A673 (cell line): ENCODE results near the gene CBFA2T3. TPM values are rescaled to one million over a fixed set of nuclear protein-coding genes. Genes with fewer than 3 reads are reported as not detected.

Experiments
- BruUV-seq: library from RNA; stranded (reverse); fragments of 400-500 nt; replicated peaks from 2 replicates; lab custom pipeline; 2021; lab: Mats Ljungman, UMichigan
- CTCF ChIA-PET: fragments of 300-600 bp; sonication (Branson Sonifier 250); formaldehyde crosslinking; loops from one replicate; lab custom pipeline; 2022; ENCODE audit warnings: antibody characterized with exemption; lab: Charles Lee
- POLR2A ChIA-PET: fragments of 300-600 bp; sonication (Branson Sonifier 250); formaldehyde crosslinking; loops from one replicate; lab custom pipeline; 2022; ENCODE audit warnings: antibody characterized with exemption; ENCODE audit not compliant: low non-redundant PET; lab: Charles Lee
- DNase-seq: peaks from one replicate; pipeline ENCODE4 v3.0.0-alpha.2; 2015; ENCODE audit warnings: low spot score
- H3K27ac ChIP-seq: fragments of 200-600 bp; sonication (generic); 2 replicates; pipeline ENCODE4 v1.5.1; 2016; ENCODE audit warnings: mixed run types, low read depth, mild to moderate bottlenecking, mixed read lengths, antibody characterized with exemption, low read length; ENCODE audit not compliant: poor library complexity, severe bottlenecking
- H3K27me3 ChIP-seq: fragments of 200-600 bp; sonication (generic); replicated peaks from 2 replicates; pipeline ENCODE4 v1.6.1; 2017; ENCODE audit warnings: mixed run types, low read depth, mild to moderate bottlenecking, mixed read lengths, antibody characterized with exemption, low read length; ENCODE audit not compliant: insufficient read depth, poor library complexity
- H3K36me3 ChIP-seq: fragments of 200-600 bp; sonication (generic); 2 replicates; pipeline ENCODE4 v1.6.1; 2016; ENCODE audit warnings: mixed run types, mild to moderate bottlenecking, mixed read lengths, antibody characterized with exemption, low read length; ENCODE audit not compliant: insufficient read depth, poor library complexity, severe bottlenecking
- H3K4me1 ChIP-seq: fragments of 200-600 bp; sonication (generic); 2 replicates; pipeline ENCODE4 v1.6.1; 2017; ENCODE audit warnings: mixed run types, mild to moderate bottlenecking, mixed read lengths, antibody characterized with exemption, low read length; ENCODE audit not compliant: insufficient read depth, poor library complexity, severe bottlenecking
- H3K4me3 ChIP-seq: fragments of 200-600 bp; sonication (generic); 2 replicates; pipeline ENCODE4 v1.5.1; 2016; ENCODE audit warnings: low read depth, mixed run types, mild to moderate bottlenecking, mixed read lengths, low read length; ENCODE audit not compliant: poor library complexity, severe bottlenecking
- H3K9me3 ChIP-seq: fragments of 200-600 bp; sonication (generic); 2 replicates; pipeline ENCODE4 v1.6.1; 2016; ENCODE audit warnings: mixed run types, low read depth, mild to moderate bottlenecking, mixed read lengths, antibody characterized with exemption, low read length; ENCODE audit not compliant: poor library complexity, severe bottlenecking
- CTCF ChIP-seq: fragments of 300-800, 200-600 bp; sonication (generic); conservative IDR thresholded peaks from 2 replicates; pipeline ENCODE4 v1.5.1; 2017; ENCODE audit warnings: low read depth, mild to moderate bottlenecking, antibody characterized with exemption, low read length, moderate library complexity, mixed read lengths
- EZH2 ChIP-seq: fragments of 200-600 bp; sonication (generic); IDR thresholded peaks from 2 replicates; pipeline ENCODE4 v1.6.1; 2017; ENCODE audit warnings: borderline replicate concordance, low read depth, mild to moderate bottlenecking, mixed read lengths, antibody characterized with exemption, low read length; ENCODE audit not compliant: poor library complexity, severe bottlenecking
- intact Hi-C: fragments of 100-400 bp; cut with micrococcal nuclease; formaldehyde crosslinking; loops from one replicate; pipeline ENCODE4 v1.10.0; 2022; ENCODE audit not compliant: unreplicated experiment
- total RNA-seq: library from RNA; stranded (reverse); gene quantifications from 2 replicates; pipeline ENCODE4 v1.2.3, GENCODE V29; 2021

CBFA2T3 gene
- total RNA-seq, 1 experiment from 2014 or later, result 1.7 TPM

DNA sequence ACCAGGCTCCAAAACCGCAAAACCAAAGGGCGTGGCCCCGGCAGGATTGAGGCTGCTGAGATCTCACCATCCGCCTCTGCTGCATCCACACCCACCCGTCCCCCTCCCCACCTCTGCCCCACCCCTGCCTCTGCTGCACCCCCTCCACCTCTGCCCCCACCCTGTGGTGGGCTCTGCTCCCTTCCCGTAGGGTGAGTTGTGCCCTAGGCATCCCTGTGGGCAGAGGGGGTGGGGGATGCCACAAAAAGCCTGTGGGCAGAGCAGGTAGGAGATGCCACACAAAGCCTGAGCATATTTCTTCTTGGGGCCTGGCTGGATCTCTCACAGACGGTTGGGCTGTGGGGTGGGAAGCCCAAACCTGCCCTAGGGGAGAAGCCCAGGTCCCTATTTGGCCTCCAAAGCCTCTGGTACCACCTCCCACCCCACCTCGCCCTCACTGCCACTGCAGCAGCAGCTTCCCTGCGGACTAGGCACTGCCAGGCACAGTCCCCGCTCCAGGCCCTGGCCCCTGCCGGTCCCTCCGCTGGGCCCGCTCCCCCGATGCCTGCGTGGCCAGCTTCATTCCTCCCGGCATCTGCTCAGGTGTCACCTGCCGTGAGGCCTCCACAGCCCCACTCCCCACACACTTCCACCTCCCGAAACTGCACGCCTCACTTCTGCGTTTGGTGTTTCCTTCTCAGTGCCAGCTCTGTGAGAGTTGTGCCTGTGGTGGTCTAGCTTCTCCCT lies 99.3 kb downstream of the CBFA2T3 start:
- Histone ChIP-seq H3K4me3 (no peak overlapping the region), H3K4me1 (no peaks in the 10 kb centered on the region), H3K9me3 (no peaks in the 10 kb centered on the region), H3K36me3 (no peaks in the 10 kb centered on the region), H3K27ac (no peak overlapping the region), H3K27me3 (no peaks in the 10 kb centered on the region)
- ChIA-PET POLR2A (no interaction called here), CTCF (no interaction called here)
- DNase-seq, result no peak
- intact Hi-C loops, result no loop called here
- TF ChIP-seq CTCF (no peak), EZH2 (no peak)
- BruUV-seq, result no TSS peak

GRCh38 chr16:88876942-88877526 lies 100.0 kb downstream of the CBFA2T3 start:
- TF ChIP-seq EZH2 (no peak), CTCF (no peak)
- DNase-seq, result no peak
- no peaks in the 10 kb centered on the region for H3K9me3 ChIP-seq
- POLR2A ChIA-PET, result no interaction called here
- BruUV-seq, result no TSS peak
- no peak overlapping the region for H3K4me3 ChIP-seq
- no peaks in the 10 kb centered on the region for H3K27me3 ChIP-seq
- H3K36me3 ChIP-seq, result no peaks in the 10 kb centered on the region
- intact Hi-C loops, result no loop called here
- CTCF ChIA-PET, result no interaction called here
- H3K27ac ChIP-seq, result no peak overlapping the region
- H3K4me1 ChIP-seq, result no peaks in the 10 kb centered on the region

GRCh38 chr16:88875703-88876234 lies 101.2 kb downstream of the CBFA2T3 start:
- Histone ChIP-seq H3K36me3 (no peaks in the 10 kb centered on the region), H3K4me1 (no peaks in the 10 kb centered on the region), H3K27me3 (no peaks in the 10 kb centered on the region), H3K9me3 (no peaks in the 10 kb centered on the region), H3K27ac (no peak overlapping the region), H3K4me3 (no peak overlapping the region)
- TF ChIP-seq EZH2, result no peak
- no peak for TF ChIP-seq CTCF
- POLR2A ChIA-PET, result no interaction called here
- intact Hi-C loops, result no loop called here
- BruUV-seq, result no TSS peak
- no peak for DNase-seq
- CTCF ChIA-PET, result no interaction called here
